ENCODE measurements around the gene SEC11C. TPM values are rescaled to one million over a fixed set of nuclear protein-coding genes. Genes with fewer than 3 reads are reported as not detected.

Gene SEC11C
- total RNA-seq, 1 experiment from 2014 or later = 50.9 TPM

- DNase-seq (ENCODE audit: low spot score) = no peak
Observed at GRCh38 chr18:59144483-59144882, 4.8 kb downstream of the SEC11C start.

GRCh38 chr18:59145055-59145454 is 5.4 kb downstream of the SEC11C start:
- DNase-seq (ENCODE audit: low spot score) = no peak

GRCh38 chr18:59148192-59148591 is 8.5 kb downstream of the SEC11C start:
- DNase-seq (ENCODE audit: low spot score) = no peak

- DNase-seq (ENCODE audit: low spot score) = no peak
Observed at GRCh38 chr18:59149007-59149406, 9.3 kb downstream of the SEC11C start.

- no peak for DNase-seq (ENCODE audit: low spot score)
Observed at GRCh38 chr18:59149416-59149815, 9.7 kb downstream of the SEC11C start.

- DNase-seq (ENCODE audit: low spot score) = no peak
Observed at GRCh38 chr18:59150236-59150635, 10.6 kb downstream of the SEC11C start.

GRCh38 chr18:59155153-59155552 is 15.5 kb downstream of the SEC11C start:
- peak; percentile 75 for DNase-seq (ENCODE audit: low spot score)

- no peak for DNase-seq (ENCODE audit: low spot score)
Observed at GRCh38 chr18:59156316-59156715, 16.6 kb downstream of the SEC11C start.

- no peak for DNase-seq (ENCODE audit: low spot score)
Observed at GRCh38 chr18:59159265-59159664, 19.6 kb downstream of the SEC11C start.

- no peak for DNase-seq (ENCODE audit: low spot score)
Observed at GRCh38 chr18:59159986-59160385, 20.3 kb downstream of the SEC11C start.

GRCh38 chr18:59172664-59173249 is 33.1 kb downstream of the SEC11C start:
- DNase-seq (ENCODE audit: low spot score) = no peak

GRCh38 chr18:59177485-59177884 is 37.8 kb downstream of the SEC11C start:
- no peak for DNase-seq (ENCODE audit: low spot score)

GRCh38 chr18:59180150-59180845 is 40.6 kb downstream of the SEC11C start:
- no peak for DNase-seq (ENCODE audit: low spot score)

- no peak for DNase-seq (ENCODE audit: low spot score)
Observed at GRCh38 chr18:59182673-59183072, 43.0 kb downstream of the SEC11C start.

GRCh38 chr18:59189008-59189407 is 49.3 kb downstream of the SEC11C start:
- DNase-seq (ENCODE audit: low spot score) = no peak

GRCh38 chr18:59189746-59190145 is 50.1 kb downstream of the SEC11C start:
- no peak for DNase-seq (ENCODE audit: low spot score)

- no peak for DNase-seq (ENCODE audit: low spot score)
Observed at GRCh38 chr18:59196161-59196725, 56.6 kb downstream of the SEC11C start.

- DNase-seq (ENCODE audit: low spot score) = no peak
Observed at GRCh38 chr18:59197636-59198035, 58.0 kb downstream of the SEC11C start.

- DNase-seq (ENCODE audit: low spot score) = no peak
Observed at GRCh38 chr18:59198215-59198614, 58.5 kb downstream of the SEC11C start.

GRCh38 chr18:59200787-59201186 is 61.1 kb downstream of the SEC11C start:
- no peak for DNase-seq (ENCODE audit: low spot score)

- DNase-seq (ENCODE audit: low spot score) = no peak
Observed at GRCh38 chr18:59202258-59202820, 62.7 kb downstream of the SEC11C start.

- no peak for DNase-seq (ENCODE audit: low spot score)
Observed at GRCh38 chr18:59207506-59207905, 67.8 kb downstream of the SEC11C start.
